GM19023 (cell line): ENCODE results near the gene INPP5E.

Experiments
- ATAC-seq: cut with Tn5 transposase; IDR thresholded peaks from one replicate; pipeline ENCODE4 v1.9.1; 2021; ENCODE audit warnings: mild to moderate bottlenecking, moderate library complexity; ENCODE audit not compliant: unreplicated experiment

Gene INPP5E

DNA sequence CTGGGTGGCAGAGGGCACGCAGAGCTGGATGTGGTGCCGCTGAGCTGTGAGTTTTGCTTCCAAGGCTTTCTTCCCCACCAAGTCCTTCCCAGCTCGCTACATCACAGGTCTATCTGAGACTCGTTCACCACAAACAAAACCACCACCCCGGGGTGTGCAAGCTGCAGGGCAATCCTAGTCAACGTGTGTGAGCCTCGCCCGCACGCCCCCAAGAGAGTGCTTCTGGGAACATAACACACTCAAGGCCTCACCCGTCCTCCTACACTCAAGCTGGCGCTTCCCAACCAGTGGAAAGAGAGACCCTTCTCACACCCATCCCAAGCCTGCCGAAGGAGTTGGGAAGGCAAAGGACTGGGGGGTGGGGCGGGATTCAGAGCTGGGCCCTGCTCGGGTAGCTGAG, 50.2 kb downstream of the INPP5E start:
- ATAC-seq = no peak

DNA sequence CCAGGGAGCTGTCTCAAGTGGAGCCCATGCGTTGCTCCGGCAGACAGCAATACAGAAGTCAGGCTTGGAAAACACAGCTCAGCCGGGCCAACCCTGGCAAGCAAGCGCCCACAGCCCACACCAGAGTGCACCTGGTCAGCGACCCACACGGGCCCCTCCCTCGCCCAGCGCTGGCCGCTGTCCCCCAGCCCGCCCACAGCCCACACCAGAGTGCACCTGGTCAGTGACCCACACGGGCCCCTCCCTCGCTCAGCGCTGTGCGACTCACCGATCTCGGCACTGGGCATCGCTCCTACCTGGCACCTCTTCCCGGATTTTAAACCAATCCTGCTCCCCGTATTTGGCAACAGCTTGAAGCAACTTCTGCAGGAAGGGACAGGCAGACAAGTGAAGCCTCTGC, 52.4 kb downstream of the INPP5E start:
- no peak for ATAC-seq

DNA sequence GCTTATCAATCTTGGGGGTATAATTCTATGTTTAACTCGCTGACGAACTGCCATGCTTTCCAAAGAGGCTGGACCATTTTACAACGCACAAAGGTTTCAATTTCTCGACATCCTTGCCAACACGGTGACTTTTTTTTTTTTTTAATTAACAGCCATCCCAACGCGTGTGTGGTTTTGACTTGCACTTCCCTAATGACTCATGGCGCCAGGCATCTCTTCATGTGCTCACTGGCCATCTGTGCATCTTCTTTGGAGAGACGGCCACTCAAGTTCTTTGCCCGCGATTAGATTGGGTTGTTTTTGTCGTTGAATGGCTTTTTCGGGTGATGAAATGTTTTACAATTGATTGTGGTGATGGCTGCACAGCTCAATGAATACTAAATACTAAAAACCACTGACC, 53.6 kb downstream of the INPP5E start:
- ATAC-seq = no peak

DNA sequence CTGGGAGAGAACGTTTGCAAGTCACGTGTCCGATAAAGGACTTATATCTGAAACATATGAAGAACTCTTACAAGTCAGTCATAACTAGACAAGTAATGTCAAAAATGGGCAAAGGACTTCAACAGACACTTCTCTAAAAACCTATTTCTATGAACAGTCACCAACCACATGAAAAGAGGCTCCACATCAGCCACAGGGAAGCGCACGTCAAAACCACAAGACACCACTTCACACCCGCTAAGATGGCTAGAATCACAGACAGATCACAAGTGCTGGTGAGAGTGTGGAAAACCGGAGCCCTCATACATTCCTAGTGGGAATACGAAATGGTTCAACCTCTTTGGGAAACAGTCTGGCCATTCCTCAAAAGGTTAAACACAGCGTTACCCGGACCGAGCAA, 54.6 kb downstream of the INPP5E start:
- no peak for ATAC-seq

DNA sequence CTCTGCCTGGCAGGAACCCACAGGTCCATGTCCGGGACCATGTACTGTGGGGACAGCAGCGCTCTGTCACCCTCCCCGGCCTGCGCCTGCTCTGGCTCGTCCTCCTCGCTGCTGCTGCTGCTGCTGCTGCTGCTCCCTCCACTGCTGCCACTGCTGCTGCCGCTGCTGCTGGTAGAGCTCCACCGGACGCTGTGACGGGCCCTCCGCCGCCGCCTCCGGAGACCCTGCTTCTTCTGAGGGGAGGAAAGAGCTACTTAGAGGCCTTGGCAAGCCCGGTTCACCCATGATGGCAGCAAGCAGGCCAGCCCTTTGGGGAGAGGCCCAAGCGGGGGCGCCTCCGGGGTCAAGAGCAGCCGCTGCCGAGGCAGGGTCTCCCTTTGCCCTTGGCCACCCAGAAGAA, 56.2 kb downstream of the INPP5E start:
- ATAC-seq = no peak

DNA sequence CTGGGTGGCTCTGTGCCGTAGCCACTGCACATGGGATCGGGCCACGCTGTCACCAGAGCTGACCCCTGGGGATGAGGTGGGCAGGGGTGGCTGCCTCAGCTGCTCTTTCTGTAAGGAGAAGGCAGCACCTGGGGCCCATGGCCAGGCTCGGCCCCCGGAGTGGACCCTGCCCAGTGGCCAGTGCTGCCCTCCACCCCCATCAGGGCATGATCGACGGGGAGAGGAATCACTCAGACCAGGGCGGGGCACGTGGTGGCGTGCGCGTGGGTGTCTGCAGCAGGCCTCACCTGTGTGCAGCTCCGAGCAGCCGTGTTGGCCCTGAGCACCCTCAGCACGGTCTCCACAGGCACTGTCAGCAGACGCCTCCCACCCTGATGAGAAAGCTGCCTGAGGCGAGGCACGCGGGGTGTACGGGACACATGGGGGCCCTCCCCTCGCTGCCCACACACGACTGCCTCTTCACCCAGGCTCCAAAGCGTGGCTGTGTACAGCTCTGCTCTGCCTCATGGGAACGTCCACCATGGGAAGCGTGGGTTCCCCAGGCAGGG, 57.6 kb downstream of the INPP5E start:
- no peak for ATAC-seq

DNA sequence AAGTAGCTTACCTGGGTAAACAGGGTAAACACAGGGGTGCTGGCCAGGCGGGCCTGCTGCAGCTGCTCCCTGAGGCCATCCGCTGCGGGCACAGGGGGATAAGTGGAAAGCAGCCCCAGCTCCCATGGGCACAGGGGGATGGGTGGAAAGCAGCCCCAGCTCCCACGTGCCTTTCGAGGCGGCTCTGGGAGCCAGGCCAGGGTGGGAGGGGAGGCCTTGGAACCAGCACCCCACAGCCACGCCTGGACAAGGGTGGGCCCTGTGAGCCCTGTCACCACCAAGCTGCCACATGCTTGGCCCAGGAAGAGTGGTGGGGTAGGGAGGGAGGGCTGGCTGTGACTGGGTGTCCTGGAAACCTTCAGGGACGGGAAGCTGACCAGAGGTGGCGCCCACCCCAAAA, 58.3 kb downstream of the INPP5E start:
- no peak for ATAC-seq

DNA sequence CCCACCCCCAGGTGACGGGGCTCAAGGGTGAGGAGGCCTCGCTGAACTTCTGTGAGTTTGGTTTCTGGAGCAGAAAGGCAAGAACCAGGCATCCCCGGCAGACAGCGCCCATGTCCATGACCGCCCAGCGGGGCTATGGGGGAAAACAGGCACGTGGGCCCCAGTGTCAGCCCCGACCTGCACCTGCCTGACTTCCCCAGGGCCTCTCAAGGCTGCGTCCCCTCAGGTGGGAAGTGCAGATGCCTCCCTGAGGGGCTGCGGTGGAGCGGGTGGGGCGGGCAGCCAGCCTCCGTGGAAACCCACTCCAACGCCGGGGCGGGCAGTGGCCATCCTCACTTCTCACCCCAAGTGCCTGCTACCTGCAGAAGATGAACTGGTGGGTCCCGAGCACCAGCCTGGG, 59.3 kb downstream of the INPP5E start:
- no peak for ATAC-seq

DNA sequence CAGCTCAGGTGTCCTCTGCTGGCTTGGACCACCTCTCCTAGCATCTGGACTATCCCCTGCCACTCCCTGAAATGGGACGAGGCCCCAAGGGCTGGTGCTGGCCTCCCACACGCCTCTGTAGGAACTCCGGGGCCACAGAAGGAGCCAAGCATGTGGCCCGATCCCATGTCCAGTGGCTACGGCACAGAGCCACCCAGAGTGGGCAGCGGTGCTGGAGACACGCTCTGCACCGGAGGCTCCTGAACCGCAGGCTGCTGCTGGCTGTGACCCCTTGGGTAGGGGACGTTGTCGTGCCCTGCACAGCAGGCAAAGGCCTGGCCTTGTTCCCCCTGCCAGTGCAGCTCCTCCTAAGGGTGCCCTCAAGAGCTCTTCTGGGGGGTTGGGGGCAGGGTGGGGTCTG, 59.8 kb downstream of the INPP5E start:
- ATAC-seq = no peak

DNA sequence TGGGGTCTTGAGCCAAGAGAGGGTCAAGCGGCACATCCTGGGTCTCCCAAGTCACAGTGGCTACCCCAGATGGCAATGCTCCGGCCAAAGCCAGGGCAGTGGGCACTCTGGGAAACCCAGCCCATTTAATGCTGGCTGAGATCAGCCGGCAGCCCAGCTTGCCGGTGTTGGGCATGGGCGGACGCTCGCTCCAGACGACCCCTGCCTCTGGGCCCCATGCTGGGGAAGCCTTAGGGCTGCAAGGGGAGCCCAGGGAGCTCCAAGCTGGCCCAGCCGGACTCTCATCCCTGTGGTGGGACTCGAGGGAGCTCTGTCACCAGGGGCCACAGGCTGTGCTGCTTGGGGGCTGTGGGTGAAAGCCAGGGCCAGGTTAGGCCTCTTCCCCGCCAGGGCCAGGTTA, 60.2 kb downstream of the INPP5E start:
- no peak for ATAC-seq

DNA sequence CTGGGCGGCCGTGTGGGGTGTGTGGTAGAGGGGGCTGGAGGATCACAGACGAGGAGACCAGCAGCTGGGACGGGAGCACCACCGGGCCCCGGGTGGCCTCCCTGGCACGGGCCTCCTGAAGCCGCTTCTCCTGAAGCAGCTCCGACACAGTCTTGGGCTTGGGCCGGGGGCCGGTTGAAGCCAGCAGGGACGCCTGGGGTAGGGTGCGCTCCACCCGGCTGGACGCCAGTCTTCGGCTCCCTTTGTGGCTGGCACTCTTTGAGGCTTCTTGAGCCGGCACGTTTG, 60.7 kb downstream of the INPP5E start:
- ATAC-seq = no peak
